ENCODE measurements around the gene ARFGEF2. TPM values are rescaled to one million over a fixed set of nuclear protein-coding genes. Genes with fewer than 3 reads are reported as not detected.

ARFGEF2 gene
- total RNA-seq, 1 donor from 2014 or later, result 37.9 TPM

DNA sequence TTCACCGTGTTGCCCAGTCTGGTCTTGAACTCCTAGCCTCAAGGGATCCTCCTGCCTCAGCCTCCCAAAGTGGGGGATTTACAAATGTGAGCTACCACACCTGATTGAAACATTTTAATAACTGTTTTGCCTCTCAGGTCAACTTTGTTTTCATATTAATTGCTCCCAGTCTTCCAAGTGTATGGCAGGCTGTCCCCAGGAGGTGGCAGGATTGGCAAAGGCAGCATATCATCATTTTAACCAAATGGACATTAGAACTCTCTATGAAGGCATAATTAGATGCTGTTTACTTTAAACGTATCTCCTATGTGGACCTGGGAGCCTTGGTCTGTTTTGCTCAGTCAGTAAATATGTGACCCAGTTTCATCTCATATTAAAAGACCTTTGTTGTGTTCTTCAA lies 65.4 kb downstream of the ARFGEF2 start:
- intact Hi-C loops (cut with DNase I), result no loop called here
- Histone ChIP-seq H3K36me3 (peaks cover 99% of the 10 kb centered on the region), H3K27me3 (no peaks in the 10 kb centered on the region), H3K4me3 (no peak overlapping the region), H3K9me3 (no peaks in the 10 kb centered on the region), H3K4me1 (no peaks in the 10 kb centered on the region), H3K27ac (no peak overlapping the region)
- ATAC-seq (no peak), DNase-seq (no peak)
- TF ChIP-seq, protein P1, sequence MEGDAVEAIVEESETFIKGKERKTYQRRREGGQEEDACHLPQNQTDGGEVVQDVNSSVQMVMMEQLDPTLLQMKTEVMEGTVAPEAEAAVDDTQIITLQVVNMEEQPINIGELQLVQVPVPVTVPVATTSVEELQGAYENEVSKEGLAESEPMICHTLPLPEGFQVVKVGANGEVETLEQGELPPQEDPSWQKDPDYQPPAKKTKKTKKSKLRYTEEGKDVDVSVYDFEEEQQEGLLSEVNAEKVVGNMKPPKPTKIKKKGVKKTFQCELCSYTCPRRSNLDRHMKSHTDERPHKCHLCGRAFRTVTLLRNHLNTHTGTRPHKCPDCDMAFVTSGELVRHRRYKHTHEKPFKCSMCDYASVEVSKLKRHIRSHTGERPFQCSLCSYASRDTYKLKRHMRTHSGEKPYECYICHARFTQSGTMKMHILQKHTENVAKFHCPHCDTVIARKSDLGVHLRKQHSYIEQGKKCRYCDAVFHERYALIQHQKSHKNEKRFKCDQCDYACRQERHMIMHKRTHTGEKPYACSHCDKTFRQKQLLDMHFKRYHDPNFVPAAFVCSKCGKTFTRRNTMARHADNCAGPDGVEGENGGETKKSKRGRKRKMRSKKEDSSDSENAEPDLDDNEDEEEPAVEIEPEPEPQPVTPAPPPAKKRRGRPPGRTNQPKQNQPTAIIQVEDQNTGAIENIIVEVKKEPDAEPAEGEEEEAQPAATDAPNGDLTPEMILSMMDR (IDR thresholded peaks at IDR 0.05), result peak; percentile 11

DNA sequence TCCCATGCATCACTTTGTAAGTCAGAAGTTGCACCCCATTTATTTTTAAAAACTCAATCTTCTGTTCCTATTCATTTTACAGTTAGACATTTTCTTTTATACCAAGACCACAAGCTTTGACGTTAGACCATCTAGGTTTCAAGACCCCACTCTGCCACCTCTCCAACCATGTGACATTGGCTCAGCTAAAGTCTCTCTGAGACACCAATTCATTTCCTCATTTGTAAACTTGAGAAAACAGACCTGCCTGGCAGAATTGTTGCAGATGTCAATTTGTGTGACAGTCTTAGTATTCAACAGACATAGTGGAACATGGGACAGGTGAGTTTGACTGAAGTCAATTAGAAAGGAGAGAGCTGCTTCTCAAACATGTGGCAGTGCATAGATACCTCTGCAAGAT lies 69.0 kb downstream of the ARFGEF2 start:
- Histone ChIP-seq H3K36me3 (peaks cover 100% of the 10 kb centered on the region), H3K27me3 (no peaks in the 10 kb centered on the region), H3K27ac (no peak overlapping the region), H3K9me3 (no peaks in the 10 kb centered on the region), H3K4me3 (no peak overlapping the region), H3K4me1 (no peaks in the 10 kb centered on the region)
- intact Hi-C loops (cut with DNase I), result no loop called here
- TF ChIP-seq, protein P1 (IDR thresholded peaks at IDR 0.05), result no peak
- DNase-seq (no peak), ATAC-seq (no peak)

DNA sequence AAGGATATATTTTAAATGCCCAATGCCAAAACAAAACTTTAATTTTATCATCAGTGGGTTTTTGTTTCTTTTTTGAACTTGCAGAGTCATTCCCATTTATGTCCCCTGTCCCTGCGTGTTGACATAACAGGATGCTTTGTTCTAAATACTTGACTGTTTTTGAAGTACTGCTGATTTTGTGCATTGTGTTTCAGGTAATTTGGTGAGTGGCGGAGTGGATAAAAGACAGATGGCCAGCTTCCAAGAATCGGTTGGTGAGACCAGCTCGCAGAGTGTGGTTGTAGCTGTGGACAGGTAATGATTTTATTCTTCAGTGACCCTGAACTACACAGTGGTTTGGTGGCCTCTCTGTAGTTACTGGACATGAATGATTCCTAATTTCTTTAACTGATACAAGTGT lies 74.1 kb downstream of the ARFGEF2 start:
- no peaks in the 10 kb centered on the region for H3K27me3 ChIP-seq
- H3K4me3 ChIP-seq, result no peak overlapping the region
- no peaks in the 10 kb centered on the region for H3K9me3 ChIP-seq
- intact Hi-C loops (cut with DNase I), result no loop called here
- no peak for ATAC-seq
- DNase-seq, result no peak
- TF ChIP-seq, protein P1 (IDR thresholded peaks at IDR 0.05), result no peak
- H3K27ac ChIP-seq, result no peak overlapping the region
- H3K4me1 ChIP-seq, result no peaks in the 10 kb centered on the region
- peaks cover 100% of the 10 kb centered on the region for H3K36me3 ChIP-seq

DNA sequence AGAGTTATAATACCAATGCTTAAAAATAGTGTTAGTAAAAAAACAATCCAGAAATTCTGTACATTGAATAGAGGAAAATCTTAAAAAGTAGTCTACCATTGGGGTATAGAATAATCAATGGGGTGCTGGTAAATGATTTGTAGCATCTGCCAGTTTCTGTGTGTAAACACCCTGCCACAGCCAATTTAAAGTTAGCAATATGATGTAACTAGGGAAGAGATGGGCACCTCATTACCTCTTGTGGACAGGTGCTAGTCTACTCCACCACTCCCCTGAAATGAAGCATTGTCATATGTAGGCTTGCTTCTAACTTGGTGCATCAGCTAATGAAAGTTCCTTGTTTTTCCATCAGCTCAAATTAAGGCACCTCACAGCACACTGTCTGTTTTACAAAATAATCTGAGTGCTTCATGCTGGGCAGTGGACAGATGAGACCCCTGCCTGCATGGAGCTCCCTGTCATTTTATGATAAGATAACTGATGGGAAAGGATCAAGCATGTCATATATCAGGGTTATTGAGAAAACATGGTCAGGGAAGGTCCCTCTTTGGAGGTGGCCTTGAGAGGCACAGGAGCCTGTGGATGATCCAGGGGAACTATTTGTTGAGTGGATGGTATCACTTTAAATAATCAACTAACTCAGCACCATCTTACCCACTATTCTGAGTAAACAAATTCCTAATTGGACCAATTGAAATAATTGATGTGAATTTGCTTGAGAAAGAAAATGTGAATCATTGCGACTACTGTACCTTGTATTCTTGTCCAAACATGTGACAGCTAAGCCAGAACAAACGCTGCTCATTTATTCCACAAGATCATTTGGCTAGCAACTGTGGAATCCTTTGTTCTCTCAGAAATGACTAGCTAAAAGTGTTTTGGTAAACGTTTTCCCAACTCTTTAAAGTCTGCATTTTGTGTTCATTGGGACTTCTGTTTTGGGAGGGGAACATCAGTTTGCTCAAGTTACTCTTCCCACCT lies 78.7 kb downstream of the ARFGEF2 start:
- no peaks in the 10 kb centered on the region for H3K4me1 ChIP-seq
- H3K9me3 ChIP-seq, result no peaks in the 10 kb centered on the region
- no peaks in the 10 kb centered on the region for H3K27me3 ChIP-seq
- no peak for DNase-seq
- TF ChIP-seq, protein P1 (IDR thresholded peaks at IDR 0.05), result no peak
- ATAC-seq, result no peak
- peaks cover 82% of the 10 kb centered on the region for H3K36me3 ChIP-seq
- H3K27ac ChIP-seq, result no peak overlapping the region
- H3K4me3 ChIP-seq, result no peak overlapping the region
- intact Hi-C loops (cut with DNase I), result no loop called here

DNA sequence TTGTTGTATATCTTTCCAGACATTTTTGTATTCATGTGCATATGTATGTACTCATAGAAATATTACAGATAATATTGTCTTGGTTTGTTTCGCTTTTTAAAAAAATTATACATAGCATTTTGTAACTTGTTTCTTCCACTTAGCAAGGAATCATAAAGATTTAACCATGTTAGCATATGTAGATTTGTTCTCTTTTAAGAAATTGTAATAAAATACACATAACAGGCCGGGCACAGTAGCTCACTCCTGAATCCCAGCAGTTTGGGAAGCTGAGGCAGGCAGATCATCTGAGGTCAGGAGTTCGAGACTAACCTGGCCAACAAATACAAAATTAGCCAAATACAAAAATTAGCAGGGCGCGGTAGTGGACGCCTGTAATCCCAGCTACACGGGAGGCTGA lies 80.2 kb downstream of the ARFGEF2 start:
- no peak overlapping the region for H3K27ac ChIP-seq
- ATAC-seq (no peak), DNase-seq (no peak)
- TF ChIP-seq, protein P1 (IDR thresholded peaks at IDR 0.05), result no peak
- no peaks in the 10 kb centered on the region for H3K9me3 ChIP-seq
- H3K27me3 ChIP-seq, result no peaks in the 10 kb centered on the region
- no peak overlapping the region for H3K4me3 ChIP-seq
- H3K4me1 ChIP-seq, result no peaks in the 10 kb centered on the region
- H3K36me3 ChIP-seq, result peaks cover 82% of the 10 kb centered on the region
- intact Hi-C loops (cut with DNase I), result no loop called here

All from upper lobe of right lung (tissue), 1 donor.